Pulmonary artery endothelial cell (primary cell): ENCODE measurements around the gene CDK15. TPM values are rescaled to one million over a fixed set of nuclear protein-coding genes. Genes with fewer than 3 reads are reported as not detected.

Source experiments
- DNase-seq: peaks from one replicate; pipeline ENCODE4 v3.0.0-alpha.2; 2011; ENCODE audit warnings: low read depth, low spot score
- total RNA-seq: library from RNA; depleted of rRNA; stranded (reverse); fragments of >200 nt; gene quantifications from 2 replicates; pipeline ENCODE4 v1.2.3, GENCODE V29; 2014

The CDK15 gene
- total RNA-seq, 1 donor from 2014 or later, result not detected

DNA sequence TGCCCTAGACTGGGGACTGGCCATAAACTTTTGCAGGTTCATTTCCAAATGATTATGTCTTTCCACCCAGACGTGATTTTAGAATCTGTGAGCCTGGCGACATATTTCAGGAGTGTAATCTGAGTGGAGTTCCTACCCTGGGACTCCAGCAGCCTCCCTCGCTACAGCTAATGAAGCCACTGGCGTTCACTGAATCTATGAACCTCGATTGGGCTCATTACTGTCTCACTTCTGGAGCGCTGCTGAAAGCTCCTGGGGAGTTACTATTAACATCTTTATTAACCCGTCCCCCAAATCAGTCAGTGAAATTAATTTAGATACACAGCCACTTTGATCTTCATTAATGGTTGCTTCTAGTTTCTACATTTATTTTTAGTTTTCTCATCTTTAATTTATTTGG lies 56.5 kb downstream of the CDK15 start:
- DNase-seq, result no peak

DNA sequence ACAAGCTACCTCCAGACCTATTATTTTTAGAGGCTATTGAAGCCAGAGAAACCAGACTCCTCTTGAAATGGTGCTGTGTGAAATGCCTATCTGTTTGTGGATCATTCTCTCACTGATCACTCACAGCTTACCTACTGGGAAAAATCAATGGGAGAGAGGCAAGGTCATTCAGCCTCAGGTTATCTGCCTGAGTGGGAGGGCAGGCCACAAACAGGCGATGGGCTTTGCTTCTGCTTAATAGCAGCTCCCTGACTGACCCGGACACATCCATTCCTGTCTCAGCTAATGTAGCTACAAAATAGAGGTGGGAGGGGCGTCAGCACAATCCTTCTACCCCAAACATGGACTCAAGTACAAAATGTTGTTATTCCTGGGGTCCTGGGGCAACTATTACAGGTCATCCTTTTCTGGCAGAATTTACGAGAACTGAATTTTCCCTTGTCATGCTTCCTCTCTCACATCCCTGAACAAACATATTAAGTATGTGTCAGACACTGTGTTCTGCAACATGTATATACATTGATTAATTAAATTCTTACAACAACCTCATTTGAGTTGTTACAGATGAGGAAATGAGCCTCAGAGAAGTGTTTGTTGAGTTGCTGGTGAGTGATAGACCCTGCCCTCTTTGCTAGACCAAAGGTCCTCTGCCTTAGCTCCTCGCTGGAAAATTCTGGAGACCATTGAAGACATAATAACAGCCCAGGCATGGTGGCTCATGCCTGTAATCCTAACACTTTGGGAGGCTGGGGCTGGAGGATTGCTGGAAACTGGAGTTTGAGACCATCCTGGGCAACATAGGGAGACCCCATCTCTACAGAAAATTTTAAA lies 60.5 kb downstream of the CDK15 start:
- no peak for DNase-seq

DNA sequence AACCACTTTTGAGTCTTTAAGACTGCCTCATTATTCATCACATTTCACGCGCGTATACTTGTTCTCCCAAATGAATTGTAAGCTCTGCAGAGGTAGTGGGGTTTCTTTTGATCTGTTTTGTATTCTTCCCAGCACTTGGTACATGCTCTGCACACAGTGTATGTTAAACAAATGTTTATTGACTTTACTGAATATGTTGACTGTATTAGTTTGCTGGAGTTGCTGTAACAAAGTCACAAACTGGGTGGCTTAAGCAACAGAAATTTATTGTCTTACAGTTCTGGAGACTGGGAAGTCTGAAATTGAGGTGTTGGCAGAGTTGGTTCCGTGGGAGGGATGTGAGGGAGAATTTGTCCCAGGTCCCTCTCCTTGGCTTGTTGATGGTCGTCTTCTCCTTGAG lies 65.1 kb downstream of the CDK15 start:
- no peak for DNase-seq

DNA sequence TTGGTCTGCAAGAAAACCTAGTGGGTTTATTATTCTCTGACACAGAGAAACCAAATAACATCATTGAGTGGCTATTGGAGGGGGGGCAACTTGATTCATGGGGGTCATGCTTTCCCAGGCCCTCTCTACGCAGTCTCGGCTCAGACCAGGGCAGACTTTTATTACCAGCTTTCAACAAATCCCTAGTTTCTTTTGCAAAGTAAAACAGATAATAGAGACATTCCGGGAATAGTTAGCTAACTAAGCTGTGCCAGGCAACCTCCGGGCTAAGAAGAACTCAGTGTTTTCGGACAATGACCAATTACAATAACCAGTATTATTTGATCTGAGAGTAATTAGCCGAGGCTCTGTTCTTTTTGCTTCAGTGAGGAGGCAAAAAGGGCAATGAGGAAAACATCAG lies 66.3 kb downstream of the CDK15 start:
- DNase-seq, result no peak

DNA sequence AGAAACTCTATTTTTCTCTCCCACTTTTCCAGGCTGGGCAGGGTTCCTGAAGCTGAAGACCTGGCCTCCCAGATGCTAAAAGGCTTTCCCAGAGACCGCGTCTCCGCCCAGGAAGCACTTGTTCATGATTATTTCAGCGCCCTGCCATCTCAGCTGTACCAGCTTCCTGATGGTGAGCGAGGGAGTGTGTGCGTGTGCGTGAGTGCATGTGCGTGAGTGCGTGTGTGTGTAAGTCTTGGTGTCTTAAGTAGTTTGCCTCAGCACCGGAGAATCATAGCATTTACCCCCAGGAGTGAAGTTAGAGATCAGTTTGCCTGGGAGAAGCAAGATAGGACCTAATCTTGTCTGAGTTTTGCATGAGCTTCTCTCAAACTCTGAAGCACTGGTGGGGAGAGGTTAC lies 73.7 kb downstream of the CDK15 start:
- DNase-seq, result no peak

DNA sequence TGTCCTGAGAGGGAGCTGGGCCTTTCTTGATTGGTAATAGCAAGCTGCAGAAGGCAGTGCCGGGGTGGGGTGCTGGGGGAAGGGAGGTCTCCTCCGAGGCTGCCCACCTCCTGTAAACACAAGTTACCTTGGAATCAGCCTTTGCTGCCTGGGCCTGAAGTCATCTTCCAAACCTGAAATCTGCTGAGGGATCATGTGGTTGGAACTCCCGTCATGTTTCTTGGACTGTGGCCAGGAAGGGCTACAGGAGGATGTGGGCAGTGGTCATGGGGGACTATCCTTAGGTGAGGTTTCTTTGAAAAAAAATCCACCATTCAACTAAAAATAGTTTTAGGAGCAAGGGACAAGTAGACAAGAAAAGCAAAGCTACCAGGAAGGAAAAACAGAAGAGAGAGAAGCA lies 74.2 kb downstream of the CDK15 start:
- no peak for DNase-seq

DNA sequence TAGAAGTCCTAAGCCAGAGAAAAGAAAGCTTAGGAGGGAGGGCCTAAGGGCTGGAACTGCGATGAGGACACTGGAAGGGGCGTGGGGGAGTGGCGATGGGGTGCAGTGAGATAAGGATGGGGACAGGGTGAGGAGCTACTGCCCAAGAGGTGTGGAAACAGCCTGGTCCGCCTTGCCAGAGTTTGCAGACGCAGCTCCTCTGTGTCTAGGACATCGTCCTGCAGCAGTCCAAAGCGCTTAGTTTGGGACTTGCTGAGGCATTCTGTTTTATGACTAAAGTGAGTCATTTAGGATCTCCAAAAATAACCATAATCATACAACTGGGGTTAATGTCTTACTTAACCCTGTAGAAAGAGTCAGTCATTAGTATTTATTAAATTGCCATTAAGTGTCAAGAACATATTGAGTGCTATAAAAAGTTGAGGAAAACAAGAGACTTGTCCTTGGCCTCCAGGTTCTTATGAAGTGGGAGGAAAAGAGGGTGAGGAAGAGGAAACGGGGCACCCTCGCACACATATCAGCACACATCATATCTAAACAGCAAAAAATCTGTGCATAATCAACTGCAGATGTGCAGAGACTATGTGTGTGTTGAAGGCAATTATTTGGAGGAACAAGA lies 74.8 kb downstream of the CDK15 start:
- DNase-seq, result no peak

DNA sequence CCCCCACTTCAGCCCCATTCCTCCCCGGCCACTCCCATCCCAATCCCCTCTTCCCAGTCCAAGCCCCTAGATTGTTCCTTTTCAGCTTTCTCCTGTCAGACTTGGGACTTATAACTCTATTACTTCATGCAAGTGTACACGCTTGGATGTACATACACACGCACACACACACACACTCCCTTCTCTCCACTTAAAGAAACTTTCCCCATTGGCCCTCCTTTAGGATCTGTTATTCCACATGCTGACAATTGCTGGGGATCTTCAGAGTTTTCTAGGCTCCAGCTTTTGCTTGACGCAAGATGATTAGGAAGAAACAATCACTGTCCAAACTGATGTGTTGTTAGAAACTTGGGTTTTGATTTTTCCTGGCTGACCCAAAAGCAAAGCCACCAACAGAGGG lies 75.4 kb downstream of the CDK15 start:
- no peak for DNase-seq

DNA sequence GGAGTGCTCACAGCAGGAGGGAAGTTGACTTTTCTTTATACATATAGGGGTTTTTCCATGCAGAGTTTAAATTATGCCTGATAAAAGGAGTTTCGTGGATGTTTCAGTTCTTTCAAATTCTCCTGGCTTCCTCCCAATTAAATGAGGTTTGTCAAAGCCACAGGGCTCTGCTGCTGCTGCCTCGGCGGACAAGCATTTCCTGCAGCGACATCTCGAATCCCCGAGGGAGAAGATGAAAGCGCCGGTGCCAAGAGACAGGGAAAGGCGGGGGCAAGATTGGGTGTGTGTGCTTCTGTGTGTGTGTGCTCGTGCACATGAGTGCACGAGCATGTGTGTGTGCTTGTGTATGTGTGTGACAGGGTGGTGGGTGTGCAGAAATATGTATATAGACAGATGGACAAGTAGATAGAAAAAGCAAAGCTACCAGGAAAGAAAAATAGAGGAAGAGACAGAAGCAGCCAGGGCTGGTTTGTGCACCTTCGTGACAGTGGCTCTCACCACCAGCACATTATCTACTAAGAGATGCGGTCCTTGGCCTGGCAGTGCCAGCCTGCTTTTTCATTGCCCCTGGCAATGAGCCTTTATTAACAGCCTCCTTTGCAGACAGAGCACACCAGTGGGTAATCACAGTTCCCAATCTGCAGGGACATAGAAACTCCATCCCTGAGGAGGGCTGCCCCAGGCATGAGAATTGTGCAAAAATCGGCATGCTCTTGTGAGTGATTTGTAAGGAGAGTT lies 76.2 kb downstream of the CDK15 start:
- DNase-seq, result no peak

DNA sequence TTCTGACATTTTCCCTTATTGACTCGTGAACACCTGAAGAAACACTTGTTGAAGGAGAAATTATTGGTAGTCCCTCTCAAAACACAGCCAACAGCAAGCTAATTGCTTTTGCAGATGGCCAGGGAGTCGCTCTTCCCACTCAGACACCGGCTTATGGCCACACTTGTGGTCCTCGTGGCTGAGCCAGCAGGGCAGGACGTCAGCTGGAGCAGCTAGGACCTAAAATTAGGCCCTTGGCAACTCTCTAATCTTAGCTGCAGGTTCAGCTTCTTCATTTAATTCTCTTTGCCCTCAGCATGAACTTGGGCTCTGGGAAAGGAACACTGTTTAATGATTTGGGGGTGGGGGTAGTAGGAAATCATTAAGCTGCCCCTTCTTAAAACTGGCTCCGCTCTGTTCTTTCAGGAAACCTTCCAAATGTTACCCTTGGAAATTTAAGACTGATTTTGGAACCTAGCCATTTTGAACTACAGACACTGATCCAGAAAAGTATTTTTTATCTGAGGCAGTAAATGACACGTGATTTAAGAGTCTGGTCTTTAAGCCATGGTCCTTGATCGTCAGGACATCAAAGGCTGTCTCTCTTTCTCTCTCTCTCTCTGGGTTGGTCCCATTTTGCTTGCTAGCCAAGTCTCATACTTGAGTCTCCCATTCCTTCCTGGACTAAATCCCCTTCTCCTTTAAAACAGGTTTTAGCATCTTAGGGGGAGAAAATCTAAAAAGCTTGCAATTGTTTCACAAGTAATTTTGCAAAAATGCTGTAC lies 77.5 kb downstream of the CDK15 start:
- no peak for DNase-seq

DNA sequence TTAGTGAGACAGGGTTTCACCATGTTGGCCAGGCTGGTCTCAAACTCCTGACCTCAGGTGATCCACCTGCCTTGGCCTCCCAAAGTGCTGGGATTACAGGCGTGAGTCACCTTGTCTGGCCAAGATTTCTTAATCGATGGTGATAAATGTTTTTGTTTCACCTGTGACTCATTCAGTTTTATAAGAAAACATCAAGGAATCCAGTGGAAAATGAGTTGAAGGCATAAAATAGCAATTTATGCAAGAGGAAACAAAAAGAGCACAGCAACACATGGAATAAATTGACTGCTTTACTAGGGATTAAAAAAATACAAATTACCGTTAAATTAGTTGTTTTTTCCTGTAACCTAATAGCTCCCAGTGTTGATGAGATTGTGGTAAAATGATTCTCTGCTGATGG lies 80.2 kb downstream of the CDK15 start:
- no peak for DNase-seq

DNA sequence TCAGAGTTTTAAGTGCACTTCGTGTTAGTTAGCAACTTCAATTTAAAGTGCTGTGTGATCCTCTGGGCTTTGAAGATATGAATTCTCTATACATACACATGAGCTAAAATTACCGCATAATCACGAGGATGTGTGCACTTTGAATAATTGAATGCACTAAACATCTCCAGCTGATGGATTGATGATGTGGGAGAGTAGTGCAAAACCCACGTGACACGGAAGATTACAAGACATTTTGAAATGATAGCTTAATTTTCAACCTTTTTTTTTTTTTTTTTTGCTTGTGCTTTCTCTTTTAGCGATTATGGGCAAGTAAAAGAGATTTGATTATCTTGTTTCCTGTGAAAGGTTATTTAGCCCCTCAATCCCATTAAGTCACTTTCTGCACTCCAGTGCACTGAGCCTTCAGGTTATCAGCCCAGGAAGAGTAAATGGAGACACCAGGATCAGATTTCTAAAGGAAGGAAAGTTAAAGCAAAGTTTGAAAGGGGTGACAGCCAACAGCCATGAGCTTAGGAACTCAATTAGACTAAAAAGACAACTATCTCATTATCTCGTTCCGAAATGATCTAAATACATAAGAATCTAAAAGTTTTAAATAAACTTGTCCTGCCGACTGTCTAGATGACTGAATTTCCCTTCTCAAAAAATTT lies 81.6 kb downstream of the CDK15 start:
- no peak for DNase-seq

DNA sequence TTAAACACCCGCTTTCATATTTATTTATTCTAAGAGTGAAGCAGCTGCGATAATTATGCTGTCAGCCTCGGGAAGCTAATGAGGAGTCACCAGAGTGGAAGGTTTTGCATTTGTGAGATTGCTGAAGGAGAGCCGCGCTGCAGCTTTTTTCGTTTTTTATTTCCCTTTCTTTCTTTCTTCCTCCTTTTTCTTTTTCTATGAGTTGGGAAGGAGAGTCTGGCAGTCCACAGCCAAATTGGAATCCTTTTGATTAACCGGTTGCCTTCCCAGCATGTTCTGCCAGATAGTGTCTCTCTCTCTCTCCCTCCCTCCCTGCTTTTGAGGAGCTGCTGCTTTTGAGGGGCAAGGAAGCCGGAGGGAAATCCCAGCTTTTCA lies 82.1 kb downstream of the CDK15 start:
- DNase-seq, result no peak

DNA sequence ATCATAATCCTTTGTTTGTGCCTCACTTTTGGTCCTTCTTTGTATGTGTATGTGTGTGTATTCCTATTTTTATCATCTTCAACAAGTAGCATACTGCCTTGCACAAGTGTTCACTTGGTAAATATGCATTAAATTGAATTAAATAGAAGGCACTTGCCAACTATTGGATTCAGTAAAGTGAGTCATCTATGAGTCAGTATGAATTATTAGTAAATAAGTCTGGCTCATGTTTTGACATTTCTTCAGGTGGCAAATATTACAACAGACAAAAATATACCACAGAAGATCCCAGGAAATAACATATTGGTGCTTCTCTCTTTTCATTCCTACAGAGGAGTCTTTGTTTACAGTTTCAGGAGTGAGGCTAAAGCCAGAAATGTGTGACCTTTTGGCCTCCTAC lies 84.1 kb downstream of the CDK15 start:
- DNase-seq, result no peak

DNA sequence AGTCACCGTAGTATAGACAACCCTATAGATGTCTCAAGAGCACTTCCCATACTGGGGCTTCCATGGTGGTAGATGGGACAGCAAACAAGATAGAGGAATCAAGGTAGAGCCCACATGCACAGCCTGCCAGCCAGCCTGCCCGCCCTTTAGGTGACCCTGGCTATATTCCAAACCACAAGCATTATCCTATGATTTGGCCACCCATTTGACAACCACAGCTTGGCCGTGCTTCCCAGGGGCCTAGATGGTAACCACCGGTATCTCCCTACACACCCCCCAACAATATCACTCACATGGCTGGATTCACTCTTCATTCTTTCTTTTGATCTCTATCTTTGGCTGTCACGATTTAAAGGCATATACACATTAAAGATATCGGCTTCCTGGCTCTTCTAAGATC lies 85.3 kb downstream of the CDK15 start:
- DNase-seq, result no peak

DNA sequence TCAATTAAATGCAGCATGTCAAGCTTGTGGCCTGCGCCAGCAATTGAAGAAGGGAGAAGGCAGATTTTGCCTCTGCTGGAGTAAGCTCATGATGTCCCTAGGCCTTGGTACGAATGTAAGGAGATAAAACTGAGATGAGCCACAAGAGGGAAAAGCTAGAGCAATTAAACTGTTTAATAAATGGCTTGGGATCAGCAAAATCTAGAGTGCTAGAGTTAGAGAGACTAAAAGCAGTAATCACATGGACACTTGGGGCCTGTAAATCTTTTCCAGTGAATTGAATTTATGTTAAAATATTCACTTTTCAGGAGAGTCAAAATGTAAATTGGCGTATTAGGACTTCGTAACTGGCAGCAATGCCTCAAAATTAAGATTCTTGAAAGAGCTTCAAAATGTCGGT lies 86.2 kb downstream of the CDK15 start:
- DNase-seq, result no peak

DNA sequence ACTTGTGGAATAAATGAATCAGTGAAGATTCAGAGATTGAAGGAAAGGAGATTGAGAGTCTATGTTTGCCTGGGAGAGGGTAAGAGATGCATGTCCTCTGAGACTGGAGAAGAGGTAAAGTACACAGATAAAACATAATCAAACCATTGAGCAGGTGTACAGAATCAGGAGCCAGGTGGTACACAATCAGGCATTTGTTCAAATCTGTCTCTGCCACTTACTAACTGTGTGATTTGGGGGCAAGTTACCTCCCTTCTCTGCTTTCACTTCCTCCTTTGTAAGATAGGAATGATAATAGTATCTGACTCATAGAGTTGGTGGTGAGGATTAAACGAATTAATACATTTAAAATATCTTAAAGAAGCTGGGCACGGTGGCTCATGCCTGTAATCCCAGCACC lies 94.0 kb downstream of the CDK15 start:
- DNase-seq, result no peak

DNA sequence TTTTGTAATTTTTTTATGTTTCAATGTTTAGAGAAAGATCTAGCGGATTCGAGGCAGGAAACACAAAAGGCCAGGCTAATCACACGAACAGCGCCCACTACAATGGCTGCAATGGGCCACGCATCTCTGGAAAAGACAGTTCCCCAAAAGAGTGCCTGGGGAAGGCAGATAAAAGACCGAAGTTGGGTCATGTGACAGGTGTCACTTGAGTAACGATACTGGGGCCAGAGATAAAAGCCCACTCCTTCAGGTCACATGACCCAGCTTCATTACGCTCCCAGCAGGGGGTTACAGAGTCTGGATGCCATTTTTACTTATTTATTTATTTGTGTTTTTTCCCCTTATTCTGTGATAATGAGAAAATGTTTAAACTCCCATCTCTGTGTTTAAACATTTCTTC lies 95.4 kb downstream of the CDK15 start:
- DNase-seq, result no peak

DNA sequence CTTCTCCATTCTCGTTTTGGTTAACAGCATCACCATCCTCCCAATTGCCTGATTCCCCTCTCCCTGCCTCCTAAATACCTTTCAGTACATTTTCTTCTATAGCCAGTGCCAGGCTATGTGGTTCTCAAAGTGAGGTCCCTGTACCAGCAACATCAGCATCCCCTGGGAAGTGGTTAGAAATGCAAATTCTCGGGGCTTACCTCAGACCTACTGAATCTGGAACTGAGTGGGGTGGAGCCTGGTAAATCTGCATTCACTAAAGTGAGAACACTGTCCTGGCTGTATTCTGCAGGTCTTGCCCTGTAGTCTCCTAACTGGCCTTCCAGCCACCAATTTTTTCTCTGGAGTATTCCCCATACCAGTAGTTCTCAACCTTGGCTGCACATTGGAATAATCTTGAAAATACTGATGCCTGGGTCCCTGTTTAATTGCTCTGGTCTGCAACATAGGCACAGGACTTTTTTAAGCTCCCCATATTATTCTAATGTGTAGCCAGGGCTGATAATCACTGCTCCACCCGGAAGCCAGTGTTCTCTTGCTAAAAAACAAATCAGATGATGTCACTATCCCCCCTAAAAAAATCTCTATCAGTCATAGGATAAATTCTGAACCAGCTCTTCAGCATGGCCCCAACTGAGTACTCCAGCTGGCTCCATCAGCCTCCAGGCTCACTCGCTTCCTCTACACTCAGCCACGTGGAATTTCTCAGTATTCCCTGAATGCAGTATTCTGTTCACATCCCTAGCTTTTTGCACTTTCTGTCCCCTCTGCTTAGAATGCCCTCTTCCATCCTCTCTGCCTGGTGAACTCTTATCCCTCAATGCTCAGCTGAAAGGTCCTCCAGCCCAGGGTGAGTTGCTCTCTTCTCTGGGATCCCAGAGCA lies 98.4 kb downstream of the CDK15 start:
- no peak for DNase-seq

DNA sequence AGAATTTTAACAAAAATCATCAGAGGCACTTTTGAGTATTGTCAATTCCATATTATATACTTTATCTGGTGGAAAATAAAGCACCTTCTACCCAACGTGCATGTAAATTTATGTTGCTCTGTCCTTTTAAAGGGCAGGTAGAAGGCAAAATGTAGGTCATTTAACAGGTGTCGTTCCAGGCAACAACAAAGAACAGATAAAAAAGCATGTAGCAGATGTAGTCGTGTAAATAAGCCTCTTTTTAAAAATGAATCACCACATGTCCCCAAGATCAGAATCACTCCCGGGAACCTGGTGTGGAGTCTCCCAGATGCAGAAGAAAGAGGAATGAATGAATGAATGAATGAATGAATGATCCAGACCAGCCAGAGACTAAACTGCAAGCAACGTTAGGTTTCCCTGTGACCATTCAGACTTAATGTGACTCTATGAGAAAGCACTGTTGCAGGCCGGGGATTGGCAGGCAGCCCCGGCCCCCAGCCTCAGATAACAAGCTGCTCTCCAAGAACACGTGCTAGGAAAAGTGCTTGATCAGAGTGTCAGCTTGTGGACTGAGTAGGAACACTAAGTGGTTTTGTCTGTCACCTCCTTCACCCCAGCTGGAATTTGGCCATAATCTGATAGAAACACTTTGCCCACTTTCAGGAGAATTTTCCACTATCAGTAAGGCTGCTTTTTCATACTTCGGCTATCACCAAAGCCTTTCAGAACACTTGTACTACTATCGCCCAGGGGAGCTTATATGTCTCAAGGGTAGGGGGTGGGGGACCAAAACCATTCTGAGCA lies 100.6 kb downstream of the CDK15 start:
- DNase-seq, result no peak
